Stimulated activated CD4-positive, alpha-beta T cell treated with anti-CD3 and anti-CD28 coated beads, Interleukin-1b, Interleukin-23, amount 100 ng/mL, for 4 hours (primary cell): ENCODE data around the gene ZBP1.

Experiments
- DNase-seq, 2 donors: peaks; one replicate each; pipeline ENCODE4 v3.0.0-alpha.2; 2020; ENCODE audit warnings: low read depth in 2 of 2

The ZBP1 gene, protein sequence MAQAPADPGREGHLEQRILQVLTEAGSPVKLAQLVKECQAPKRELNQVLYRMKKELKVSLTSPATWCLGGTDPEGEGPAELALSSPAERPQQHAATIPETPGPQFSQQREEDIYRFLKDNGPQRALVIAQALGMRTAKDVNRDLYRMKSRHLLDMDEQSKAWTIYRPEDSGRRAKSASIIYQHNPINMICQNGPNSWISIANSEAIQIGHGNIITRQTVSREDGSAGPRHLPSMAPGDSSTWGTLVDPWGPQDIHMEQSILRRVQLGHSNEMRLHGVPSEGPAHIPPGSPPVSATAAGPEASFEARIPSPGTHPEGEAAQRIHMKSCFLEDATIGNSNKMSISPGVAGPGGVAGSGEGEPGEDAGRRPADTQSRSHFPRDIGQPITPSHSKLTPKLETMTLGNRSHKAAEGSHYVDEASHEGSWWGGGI

DNA sequence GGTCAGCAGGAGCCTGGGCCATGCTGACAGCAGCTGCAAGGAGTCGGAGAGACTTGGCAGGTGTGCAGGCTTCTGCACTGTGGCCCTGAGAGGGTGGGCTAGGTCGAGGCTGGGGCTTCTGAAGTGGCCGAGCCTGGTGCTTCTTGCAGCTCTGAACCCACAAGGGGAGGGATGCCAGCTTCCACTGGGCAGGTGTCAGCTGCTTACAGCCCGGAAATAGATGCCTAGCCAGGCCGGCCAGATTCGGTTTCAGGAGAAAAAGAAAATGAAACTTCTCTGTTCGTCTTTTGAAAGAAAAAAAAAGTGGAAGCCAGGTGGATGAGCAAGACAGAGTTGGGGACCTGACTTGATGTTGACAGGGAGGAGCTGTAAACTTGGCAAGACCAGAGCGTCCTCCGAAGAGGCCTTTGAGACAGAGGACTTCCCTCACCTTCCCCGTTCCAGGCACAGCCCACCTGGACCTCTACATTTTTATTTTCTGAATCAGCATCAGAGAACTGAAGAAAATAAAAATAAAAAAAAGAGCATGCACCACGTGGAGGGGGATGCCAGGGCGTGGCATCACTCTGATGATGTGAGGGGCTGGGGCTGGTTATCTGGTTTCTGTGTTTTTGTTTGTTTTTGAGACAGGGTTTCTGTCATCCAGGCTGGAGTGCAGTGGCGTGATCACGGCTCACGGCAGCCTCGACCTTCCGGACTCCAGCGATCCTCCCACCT, at the start of gene ZBP1:
Gene ZBP1 (minus strand): TSS at position 153 of the 717 bp plus-strand sequence. CDS start 131 bp downstream, at position 22.
- DNase-seq: no peak

DNA sequence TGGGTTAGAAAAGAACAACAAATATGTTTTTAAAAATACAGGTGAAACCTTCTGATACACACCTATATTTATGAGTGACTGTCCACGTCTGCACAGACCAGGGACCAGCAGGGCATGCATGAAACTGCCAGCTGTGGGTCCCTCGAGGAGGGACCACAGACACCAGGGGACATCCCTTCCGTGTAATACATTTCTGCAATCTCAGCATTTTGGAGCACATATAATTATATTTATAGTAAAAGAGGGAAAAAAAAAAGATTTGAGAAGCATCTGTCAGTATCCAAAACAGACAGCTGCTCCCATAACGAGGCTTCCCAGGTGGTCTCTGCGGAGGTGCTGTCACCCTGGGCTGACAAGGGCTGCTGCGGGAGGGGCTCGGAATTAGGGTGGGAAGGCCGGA, 49.4 kb upstream of the ZBP1 start:
- DNase-seq: no peak

DNA sequence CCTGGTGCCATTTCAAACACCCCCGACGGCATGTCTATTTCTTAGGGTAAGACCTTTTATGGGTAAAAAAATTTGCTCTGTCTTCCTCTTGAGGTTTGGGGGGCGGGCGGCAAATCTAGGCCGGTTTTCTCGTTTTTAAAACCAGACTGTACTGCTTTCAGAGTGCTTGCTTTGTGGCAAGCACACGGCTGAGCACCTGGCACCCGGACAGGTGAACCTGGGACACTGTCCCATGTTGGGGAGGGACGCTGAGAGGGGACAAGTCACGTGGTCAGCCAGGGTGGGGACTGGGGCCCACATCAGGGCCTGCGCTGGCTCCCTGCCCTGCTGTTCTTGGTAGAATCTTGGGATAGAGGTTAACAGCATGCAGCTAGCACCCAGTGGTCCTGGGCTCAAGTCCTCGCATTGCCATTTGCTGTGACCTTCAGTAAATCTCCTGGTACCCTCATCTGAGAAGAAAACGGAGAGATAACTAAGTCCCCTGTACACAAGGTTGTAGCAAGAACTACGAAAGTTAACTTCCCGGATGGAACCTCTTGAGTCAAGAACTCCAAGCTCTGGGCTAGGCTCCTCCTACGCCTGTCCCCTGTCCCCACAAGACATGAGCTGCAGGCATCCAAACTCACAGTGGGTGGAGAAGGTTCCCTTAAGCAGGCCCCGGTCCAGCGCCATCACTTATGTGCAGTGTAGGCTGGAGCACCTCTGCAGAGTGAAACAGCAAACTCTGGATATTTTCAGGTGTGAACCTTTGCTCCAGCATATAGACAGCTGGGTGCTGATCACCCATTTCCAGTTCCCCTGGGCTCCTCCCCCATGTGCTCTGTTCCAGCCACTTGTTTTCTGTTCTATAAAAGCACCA, 47.9 kb upstream of the ZBP1 start:
- no peak for DNase-seq

DNA sequence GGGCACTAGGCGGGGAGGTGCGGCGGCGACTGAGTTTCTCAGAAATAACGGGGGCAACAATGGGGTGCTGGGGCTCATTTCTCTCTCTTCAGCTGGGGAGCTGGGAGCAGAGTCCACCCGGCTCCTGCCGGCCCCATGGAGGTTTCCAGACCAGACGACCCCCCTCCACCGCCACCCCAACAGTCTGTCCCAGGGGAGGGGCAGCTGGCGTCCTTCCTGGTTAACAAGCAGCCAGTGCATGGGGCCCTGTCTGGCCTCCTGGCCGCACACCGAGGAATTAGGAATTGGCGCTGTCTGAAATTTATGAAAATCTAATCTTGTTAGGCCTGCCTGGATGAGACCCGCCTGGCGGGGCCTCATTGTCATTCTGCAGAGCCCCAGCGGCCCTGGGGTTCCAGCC, 47.2 kb upstream of the ZBP1 start:
- DNase-seq: no peak

DNA sequence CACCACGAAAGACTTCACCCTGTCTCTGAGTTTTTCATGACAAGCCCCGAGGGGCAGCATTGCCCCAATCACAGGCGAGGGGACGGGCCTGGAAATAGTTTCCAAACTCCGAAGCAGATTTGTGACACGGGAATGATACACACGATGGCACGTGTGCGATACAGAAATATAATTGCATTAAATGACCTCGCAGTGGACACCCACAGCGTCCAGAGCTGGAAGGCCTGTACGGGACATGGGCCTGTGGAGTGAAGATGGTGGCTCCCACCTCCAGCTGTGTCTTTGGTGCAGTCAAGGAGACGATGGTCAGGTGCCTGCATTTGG, 46.6 kb upstream of the ZBP1 start:
- DNase-seq: no peak

DNA sequence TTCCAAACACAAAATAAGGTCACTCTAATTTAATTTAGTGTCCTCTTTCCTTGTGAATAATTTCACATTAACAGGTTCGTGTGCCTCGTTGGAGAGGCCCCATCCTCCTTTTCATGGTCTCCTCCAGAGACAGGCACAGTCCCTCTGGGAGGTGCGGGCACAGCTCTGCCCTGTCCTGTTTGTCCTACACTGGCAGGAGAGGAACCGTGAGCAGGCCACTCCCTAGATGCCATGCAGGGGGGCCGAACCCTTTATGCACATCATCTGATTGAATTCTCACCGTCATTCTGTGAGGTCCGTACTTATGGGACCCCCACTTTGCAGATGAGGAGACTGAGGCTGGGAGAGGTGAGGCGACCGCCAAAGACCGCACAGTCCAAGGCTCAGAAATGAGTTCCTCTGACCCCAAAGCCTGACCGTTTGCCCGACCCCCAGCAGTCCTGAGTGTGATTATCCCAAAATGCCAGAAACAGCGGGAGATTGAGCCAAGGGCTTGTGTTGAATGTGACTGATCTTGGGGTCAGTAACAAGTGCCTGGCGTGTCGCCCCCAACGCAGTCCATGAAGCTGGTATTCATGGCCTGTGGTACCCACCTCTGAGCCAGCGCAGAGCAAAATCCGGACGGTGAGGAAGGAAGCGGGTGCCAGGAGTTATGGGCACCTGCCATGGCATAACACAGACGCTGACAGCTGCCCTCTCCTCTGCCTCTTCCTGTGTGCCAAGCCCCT, 46.0 kb upstream of the ZBP1 start:
- no peak for DNase-seq

DNA sequence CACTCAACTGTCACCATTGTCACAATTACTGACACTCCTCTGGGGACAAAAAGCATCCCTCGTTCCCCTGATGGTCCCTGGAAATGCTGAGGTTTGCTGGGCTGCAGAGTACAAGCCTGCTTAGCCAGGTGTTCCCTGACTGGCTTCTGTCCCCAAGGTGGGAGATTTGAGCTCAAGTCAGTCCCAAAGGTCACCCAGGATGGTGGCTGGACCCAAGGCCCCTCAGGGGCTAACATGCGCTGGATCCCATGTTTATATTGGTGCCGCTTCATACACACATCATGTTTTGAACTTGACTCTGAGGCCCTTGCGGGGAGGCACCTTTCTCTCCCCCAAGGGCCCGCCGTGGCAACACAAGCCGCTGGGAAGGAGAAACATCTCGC, 45.4 kb upstream of the ZBP1 start:
- no peak for DNase-seq

DNA sequence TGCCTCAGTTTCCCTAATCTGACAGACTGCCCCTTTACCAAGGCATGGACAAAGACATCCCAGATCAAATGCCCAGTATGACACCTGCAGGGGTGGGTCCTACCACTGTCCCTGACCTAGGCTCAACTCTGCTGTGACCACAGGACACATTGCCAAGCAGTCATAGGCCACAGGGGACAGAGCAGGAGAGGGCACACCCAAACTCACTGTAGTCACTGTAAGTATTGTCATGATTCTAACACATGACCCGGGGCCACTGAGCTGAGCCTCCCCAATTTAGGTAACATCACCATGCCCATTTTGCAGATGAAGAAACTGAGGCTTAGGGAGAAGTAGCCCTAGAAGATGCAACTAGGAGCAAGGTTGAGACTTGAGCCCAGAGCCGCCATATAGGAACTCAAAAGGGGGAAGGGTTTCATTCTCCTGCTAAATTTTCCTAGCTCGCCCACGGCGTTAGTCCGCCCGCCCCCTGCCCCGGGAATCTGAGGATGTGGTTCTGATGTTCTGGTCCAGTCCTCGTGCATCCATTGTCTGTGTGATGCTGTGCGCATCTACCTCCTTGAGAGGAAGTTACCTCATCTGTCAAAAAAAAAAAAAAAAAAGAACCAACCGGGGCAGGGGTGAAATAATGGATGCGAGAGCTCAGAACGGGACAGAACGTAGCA, 44.8 kb upstream of the ZBP1 start:
- no peak for DNase-seq

DNA sequence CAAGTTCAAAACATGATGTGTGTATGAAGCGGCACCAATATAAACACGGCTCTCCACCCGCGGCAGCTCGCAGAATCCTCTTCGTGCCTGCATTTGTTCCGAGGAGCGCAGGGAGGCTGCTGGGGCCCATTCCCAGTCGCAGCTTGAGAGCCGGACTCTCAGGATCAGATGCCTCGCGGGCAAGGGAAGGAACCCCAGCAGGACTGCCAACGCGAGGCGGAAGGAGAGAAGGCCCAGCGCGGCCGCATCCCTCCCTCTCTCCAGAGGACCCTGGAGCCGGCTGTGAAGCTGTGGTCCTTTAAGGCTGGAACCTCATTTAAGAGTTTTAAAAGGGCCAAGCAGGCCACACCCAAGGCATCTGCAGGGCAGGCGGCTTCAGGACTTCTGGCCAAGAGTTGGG, 44.2 kb upstream of the ZBP1 start:
- no peak for DNase-seq

DNA sequence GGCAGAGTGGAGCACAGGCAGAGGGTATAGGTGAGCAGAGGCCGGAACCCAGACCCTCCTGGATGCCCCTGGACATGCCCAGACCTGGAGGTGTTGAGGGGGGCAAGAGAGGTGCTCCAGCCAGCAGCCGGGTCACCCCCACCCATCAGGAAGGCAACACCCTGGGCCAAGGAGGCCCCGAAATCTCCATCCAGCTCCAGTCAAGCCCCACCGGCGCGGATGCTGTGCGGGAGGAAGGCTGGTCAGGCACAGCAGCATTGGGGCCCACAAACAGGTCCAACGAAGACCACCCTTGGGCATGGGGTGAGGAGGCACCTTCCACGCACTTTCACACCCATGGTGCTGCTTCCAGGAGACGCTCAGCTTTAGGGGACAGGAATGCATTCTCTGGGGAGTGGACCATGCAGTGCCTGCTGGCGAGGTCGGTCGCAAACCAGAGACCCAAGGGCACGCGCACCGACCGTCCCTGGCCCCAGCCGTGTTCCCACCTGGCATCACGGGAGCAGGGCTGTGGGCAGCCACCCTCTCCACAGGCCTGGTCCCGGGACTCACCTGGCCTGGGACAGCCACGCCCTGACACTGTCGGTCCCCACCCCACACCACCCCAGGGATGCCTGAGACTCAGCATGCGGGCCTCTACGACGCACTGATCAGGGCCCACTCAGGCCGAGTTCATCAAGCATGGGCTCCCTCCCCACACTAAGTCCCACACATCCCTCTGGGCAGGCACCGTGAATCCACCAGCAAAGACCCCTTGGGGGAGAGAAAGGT, 43.6 kb upstream of the ZBP1 start:
- no peak for DNase-seq

DNA sequence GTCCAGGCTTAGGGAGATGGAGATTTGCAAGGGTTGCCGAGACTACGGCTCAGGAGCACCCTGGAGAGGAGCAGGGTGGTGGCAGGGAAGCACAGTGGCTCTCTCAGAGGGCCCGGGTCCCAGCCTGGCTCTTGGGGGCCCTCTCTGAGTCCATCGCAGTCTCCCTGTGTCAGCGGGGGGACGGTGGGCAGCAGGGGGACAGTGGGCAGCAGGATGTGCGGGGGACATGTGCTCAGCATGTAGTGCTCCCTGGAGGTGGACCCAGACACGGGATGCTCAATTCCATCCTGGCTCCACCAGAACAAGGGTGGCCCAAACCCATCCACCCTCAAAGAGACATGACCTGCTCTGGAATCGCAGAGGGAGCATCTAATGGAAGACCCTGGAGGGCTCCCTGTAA, 43.0 kb upstream of the ZBP1 start:
- no peak for DNase-seq

DNA sequence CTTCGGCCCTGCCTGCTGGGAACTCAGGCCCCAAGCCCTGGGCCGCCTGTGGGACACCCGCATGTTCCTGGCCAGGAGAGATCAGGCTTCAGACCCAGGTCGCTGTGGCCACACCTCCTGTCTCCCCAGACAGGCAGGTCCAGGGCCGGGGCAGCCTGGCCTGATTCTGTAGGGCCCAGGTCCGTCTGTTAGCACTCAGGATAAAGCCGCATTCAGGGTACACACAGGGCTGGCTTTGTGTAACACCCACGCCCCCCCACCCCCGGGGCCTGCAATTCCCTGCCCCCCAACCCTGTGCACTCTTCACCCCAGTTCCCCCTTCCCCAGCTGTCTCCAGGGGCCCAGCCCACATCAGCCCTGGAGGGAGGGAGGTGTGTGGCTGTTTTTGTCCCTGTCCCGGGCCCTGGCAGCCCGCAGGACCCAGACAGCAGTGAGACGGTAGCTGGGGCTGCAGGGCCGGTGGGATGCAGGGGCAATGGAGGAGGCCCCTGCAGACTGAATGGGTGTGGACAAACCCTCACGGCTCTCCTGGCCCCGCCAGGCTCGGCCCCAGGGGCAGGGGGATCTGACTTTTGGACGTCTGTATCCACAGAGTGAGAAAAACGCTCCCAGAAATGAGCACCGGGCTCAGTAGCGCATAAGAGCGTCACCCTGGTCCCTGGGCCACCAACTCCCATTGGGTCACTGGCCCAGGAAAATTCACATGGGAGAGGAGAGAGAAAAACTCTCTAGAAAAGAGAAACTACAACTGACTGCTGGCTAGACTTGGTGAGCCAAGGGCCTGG, 42.4 kb upstream of the ZBP1 start:
- DNase-seq: no peak

DNA sequence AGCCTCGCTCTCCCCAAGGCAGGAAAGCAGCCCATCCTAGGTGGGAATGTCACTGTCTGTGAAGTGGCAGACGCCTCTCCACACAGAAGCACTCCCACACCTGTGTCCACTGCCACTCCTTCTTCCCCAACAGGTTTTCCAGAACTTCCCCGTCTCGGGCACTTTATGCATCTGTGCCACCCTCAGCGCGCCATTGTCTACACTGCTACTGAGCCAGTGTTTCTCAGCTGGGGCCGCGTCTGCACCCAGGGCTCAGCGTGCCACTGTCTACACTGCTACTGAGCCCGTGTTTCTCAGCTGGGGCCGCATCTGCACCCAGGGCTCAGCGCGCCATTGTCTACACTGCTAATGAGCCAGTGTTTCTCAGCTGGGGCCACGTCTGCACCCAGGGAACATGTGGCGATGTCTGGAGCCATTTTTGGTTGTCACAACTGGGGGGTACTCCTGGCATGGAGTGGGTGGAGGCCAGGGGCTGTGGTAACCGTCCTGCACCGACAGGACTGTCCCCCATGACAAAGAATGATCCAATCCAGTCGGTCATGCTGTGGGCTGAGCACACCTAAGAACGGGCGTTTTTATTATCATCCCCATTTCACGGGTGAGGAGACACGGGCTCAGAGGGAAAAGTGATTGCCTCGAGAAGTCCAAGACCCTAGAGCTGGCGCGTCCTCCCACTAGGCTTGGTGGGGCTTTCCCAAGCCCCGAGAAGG, 41.7 kb upstream of the ZBP1 start:
- DNase-seq: no peak

DNA sequence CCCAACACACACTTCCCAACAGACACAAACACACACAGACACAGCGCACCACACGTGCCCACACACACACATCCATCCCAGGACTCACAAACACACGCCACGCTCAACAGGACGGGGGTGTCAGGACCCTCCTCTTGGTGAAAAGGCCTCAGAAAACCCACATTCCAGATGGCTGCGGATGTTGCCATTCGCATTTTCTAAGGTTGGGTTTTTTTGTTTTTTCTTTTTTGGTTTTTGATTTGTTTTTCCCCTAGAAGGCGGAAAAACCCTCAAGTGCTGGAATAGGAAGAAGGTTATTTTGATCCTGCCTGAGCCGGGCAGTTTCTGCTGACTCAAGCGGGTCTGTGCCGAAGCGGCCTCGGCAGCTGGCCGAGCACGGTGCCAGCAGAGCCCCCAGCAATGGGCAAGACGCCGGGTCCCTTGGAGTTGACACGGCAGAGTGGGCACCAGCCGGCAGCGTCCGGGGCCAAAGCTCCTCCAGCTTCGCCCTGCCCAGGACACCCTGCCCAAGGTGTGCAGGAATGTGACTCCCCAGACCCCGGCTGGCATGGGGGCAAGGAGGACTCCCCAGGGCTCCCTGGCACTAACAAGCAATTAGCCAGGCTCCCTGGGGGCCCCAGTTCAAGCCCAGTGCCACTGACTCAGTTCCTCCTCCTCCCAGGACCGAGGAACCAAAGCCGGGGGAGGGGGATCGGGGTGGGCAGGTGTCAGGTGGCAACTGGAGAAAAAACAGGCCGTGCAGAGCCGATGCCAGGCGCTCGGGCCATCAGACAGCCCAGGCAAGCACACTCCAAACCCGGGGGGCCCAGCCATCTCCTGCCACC, 40.9 kb upstream of the ZBP1 start:
- DNase-seq: no peak

DNA sequence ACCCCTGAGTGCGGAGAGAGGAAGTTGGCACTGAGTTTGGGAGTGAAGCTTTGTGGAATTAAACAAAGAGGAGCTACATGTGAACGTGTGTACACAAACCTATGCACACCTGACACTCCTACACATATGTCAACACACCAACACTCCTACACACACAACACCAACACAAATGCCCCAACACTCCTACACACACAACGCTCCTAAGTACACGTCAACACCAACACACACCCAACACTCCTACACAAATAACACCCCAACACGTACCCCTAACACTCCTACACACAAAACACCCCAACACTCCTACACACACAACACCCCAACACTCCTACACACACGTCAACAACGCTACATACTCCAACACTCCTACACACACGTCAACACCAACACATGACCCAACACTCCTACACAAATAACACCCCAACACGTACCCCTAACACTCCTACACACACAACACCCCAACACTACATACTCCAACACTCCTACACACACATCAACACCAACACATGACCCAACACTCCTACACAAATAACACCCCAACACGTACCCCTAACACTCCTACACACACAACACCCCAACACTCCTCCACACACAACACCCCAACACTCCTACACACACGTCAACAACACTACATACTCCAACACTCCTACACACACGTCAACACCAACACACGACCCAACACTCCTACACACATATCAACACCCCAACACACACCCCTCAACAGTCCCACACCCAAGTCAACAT, 40.1 kb upstream of the ZBP1 start:
- DNase-seq: no peak

DNA sequence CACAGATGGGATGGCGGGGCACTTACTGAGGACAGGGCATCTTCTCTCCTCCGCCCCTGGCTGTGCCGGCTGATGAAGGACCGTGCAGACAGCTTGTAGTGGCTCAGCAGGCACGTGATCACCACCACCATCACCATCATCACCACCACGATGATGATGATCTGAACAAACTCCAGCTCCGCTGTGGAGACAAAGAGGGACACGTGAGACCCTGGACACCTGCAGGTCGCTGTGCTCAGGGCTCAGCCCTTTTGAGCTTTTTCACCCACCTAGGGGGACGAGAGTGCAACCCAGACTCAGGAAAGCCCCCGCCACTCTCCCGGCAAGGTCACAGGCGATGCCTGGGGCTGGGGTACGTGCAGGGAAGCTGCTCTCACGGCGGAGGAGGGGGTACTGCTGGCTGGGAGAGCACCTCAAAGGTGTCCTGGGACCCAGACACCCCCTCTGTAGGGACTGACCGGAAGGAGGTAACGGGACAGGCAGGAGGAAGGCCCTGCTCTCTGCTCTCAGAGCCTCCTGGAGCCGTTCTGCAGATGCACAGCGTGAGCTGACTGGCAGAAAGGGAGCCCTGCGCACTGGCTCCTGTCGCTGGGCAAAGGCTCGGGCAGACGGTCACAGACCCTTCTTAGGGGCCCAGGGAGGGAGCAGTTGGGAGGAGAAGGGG, 39.4 kb upstream of the ZBP1 start:
- DNase-seq: no peak
